ENCODE measurements around the gene PA2G4. TPM values are rescaled to one million over a fixed set of nuclear protein-coding genes. Genes with fewer than 3 reads are reported as not detected.

The PA2G4 gene
- total RNA-seq, 1 experiment from 2014 or later = 184 TPM

Other genes starting within 250 kb of the PA2G4 start
- 21.7 and 22.0 TPM in 2 replicates for gene PYM1, start 176.7 kb upstream of the PA2G4 start, total RNA-seq (2014; rRNA removed; shearing (Covaris generic))
- 16.9 and 23.6 TPM in 2 replicates for gene DGKA, start 173.4 kb upstream of the PA2G4 start, total RNA-seq (2014; rRNA removed; shearing (Covaris generic))
- gene PMEL, start 138.5 kb upstream of the PA2G4 start, total RNA-seq (2014; rRNA removed; shearing (Covaris generic)) = 0.84 and 1.1 TPM in 2 replicates
- 54.7 and 85.4 TPM in 2 replicates for gene CDK2, start 137.7 kb upstream of the PA2G4 start, total RNA-seq (2014; rRNA removed; shearing (Covaris generic))
- gene RAB5B, start 130.5 kb upstream of the PA2G4 start, total RNA-seq (2014; rRNA removed; shearing (Covaris generic)) = 39.2 and 45.1 TPM in 2 replicates
- 10.7 and 13.6 TPM in 2 replicates for gene SUOX, start 107.3 kb upstream of the PA2G4 start, total RNA-seq (2014; rRNA removed; shearing (Covaris generic))
- 0.78 and 1.8 TPM in 2 replicates for gene IKZF4, start 83.5 kb upstream of the PA2G4 start, total RNA-seq (2014; rRNA removed; shearing (Covaris generic))
- gene RPS26, start 62.6 kb upstream of the PA2G4 start, total RNA-seq (2014; rRNA removed; shearing (Covaris generic)) = 1,489 and 2,299 TPM in 2 replicates
- 3.0 and 5.4 TPM in 2 replicates for gene ERBB3, start 24.4 kb upstream of the PA2G4 start, total RNA-seq (2014; rRNA removed; shearing (Covaris generic))
- gene RPL41, start 12.1 kb downstream of the PA2G4 start, total RNA-seq (2014; rRNA removed; shearing (Covaris generic)) = 2,792 and 3,380 TPM in 2 replicates
- 3.1 and 3.3 TPM in 2 replicates for gene ZC3H10, start 13.7 kb downstream of the PA2G4 start, total RNA-seq (2014; rRNA removed; shearing (Covaris generic))
- 179 and 193 TPM in 2 replicates for gene ESYT1, start 23.7 kb downstream of the PA2G4 start, total RNA-seq (2014; rRNA removed; shearing (Covaris generic))
- 62.7 and 64.5 TPM in 2 replicates for gene MYL6B, start 48.0 kb downstream of the PA2G4 start, total RNA-seq (2014; rRNA removed; shearing (Covaris generic))
- gene MYL6, start 53.8 kb downstream of the PA2G4 start, total RNA-seq (2014; rRNA removed; shearing (Covaris generic)) = 3,182 and 3,310 TPM in 2 replicates
- gene SMARCC2, start 84.9 kb downstream of the PA2G4 start, total RNA-seq (2014; rRNA removed; shearing (Covaris generic)) = 29.8 and 35.7 TPM in 2 replicates
- 31.4 and 37.7 TPM in 2 replicates for gene RNF41, start 117.4 kb downstream of the PA2G4 start, total RNA-seq (2014; rRNA removed; shearing (Covaris generic))
- gene NABP2, start 119.8 kb downstream of the PA2G4 start, total RNA-seq (2014; rRNA removed; shearing (Covaris generic)) = 68.1 and 72.1 TPM in 2 replicates
- 0.36 TPM in 1 of 2 replicates, not detected in the other for gene SLC39A5, start 125.5 kb downstream of the PA2G4 start, total RNA-seq (2014; rRNA removed; shearing (Covaris generic))
- 8.7 and 10.6 TPM in 2 replicates for gene ANKRD52, start 153.8 kb downstream of the PA2G4 start, total RNA-seq (2014; rRNA removed; shearing (Covaris generic))
- 7.6 and 10.1 TPM in 2 replicates for gene COQ10A, start 162.4 kb downstream of the PA2G4 start, total RNA-seq (2014; rRNA removed; shearing (Covaris generic))
- 89.0 and 110 TPM in 2 replicates for gene CS, start 195.8 kb downstream of the PA2G4 start, total RNA-seq (2014; rRNA removed; shearing (Covaris generic))
- 102 and 114 TPM in 2 replicates for gene CNPY2, start 211.4 kb downstream of the PA2G4 start, total RNA-seq (2014; rRNA removed; shearing (Covaris generic))
- 23.7 and 24.0 TPM in 2 replicates for gene PAN2, start 229.4 kb downstream of the PA2G4 start, total RNA-seq (2014; rRNA removed; shearing (Covaris generic))
- 0.36 and 1.3 TPM in 2 replicates for gene IL23A, start 234.3 kb downstream of the PA2G4 start, total RNA-seq (2014; rRNA removed; shearing (Covaris generic))